GM23338 (cell line): ENCODE results near the gene EBF4. TPM values are rescaled to one million over a fixed set of nuclear protein-coding genes. Genes with fewer than 3 reads are reported as not detected.

Source experiments
- ATAC-seq: fragments of 200-7000 bp; cut with Tn5 transposase; 3 replicates; pipeline ENCODE4 v1.9.1; 2020
- DNase-seq: peaks from one replicate; pipeline ENCODE4 v3.0.0-alpha.2; 2015; ENCODE audit warnings: low spot score
- H2AFZ ChIP-seq: fragments of 200-600 bp; sonication (generic); 2 replicates; pipeline ENCODE4 v1.8.0; 2016; ENCODE audit warnings: antibody characterized with exemption, mild to moderate bottlenecking, moderate library complexity
- H3F3A ChIP-seq: fragments of 200-600 bp; sonication (generic); replicated peaks from 2 replicates; pipeline ENCODE4 v1.8.0; 2017; ENCODE audit warnings: antibody characterized with exemption, mixed run types, low read depth
- H3K27ac ChIP-seq: fragments of 200-600 bp; sonication (generic); 2 replicates; pipeline ENCODE4 v1.6.1; 2016; ENCODE audit warnings: low read depth
- H3K27me3 ChIP-seq: fragments of 200-600 bp; sonication (generic); 2 replicates; pipeline ENCODE4 v1.8.0; 2016; ENCODE audit warnings: mild to moderate bottlenecking, mixed run types, moderate library complexity; ENCODE audit not compliant: insufficient read depth
- H3K36me3 ChIP-seq: fragments of 200-600 bp; sonication (generic); 2 replicates; pipeline ENCODE4 v1.8.0; 2016; ENCODE audit warnings: mild to moderate bottlenecking; ENCODE audit not compliant: insufficient read depth
- H3K4me1 ChIP-seq: fragments of 200-600 bp; sonication (generic); 2 replicates; pipeline ENCODE4 v1.8.0; 2016; ENCODE audit warnings: mild to moderate bottlenecking, moderate library complexity; ENCODE audit not compliant: insufficient read depth
- H3K4me2 ChIP-seq: fragments of 200-600 bp; sonication (generic); 2 replicates; pipeline ENCODE4 v1.7.1; 2017; ENCODE audit warnings: mixed run types
- H3K4me3 ChIP-seq: fragments of 200-600 bp; sonication (generic); 2 replicates; pipeline ENCODE4 v1.6.1; 2016; ENCODE audit warnings: mixed run types
- H3K79me2 ChIP-seq: fragments of 200-600 bp; sonication (generic); replicated peaks from 2 replicates; pipeline ENCODE4 v1.8.0; 2017; ENCODE audit warnings: mild to moderate bottlenecking; ENCODE audit not compliant: insufficient read depth
- H3K9me2 ChIP-seq: fragments of 200-600 bp; sonication (generic); 2 replicates; pipeline ENCODE4 v1.8.0; 2017; ENCODE audit not compliant: insufficient read depth
- H4K20me1 ChIP-seq: fragments of 200-600 bp; sonication (generic); replicated peaks from 2 replicates; pipeline ENCODE4 v1.8.0; 2017; ENCODE audit warnings: mild to moderate bottlenecking; ENCODE audit not compliant: insufficient read depth
- H3K27ac Mint-ChIP-seq: 2 replicates; pipeline ENCODE4 v1.8.0; 2020; ENCODE audit warnings: inconsistent platforms, mild to moderate bottlenecking, moderate library complexity, mixed read lengths
- H3K27me3 Mint-ChIP-seq: 3 replicates; pipeline ENCODE4 v1.8.0; 2022; ENCODE audit warnings: low read depth, mild to moderate bottlenecking, moderate library complexity, mixed read lengths, inconsistent platforms; ENCODE audit not compliant: insufficient read depth, poor library complexity
- H3K36me3 Mint-ChIP-seq: 3 replicates; pipeline ENCODE4 v1.8.0; 2021; ENCODE audit warnings: low read depth, mild to moderate bottlenecking, inconsistent platforms, moderate library complexity, mixed read lengths
- H3K4me1 Mint-ChIP-seq: 3 replicates; pipeline ENCODE4 v1.8.0; 2020; ENCODE audit warnings: mild to moderate bottlenecking, inconsistent platforms, mixed read lengths
- H3K4me3 Mint-ChIP-seq: 3 replicates; pipeline ENCODE4 v1.8.0; 2021; ENCODE audit warnings: moderate library complexity, mild to moderate bottlenecking, inconsistent platforms, mixed read lengths
- H3K9me3 Mint-ChIP-seq: 3 replicates; pipeline ENCODE4 v1.8.0; 2020; ENCODE audit warnings: moderate library complexity, mild to moderate bottlenecking, inconsistent platforms, mixed read lengths
- CREB1 ChIP-seq: fragments of 250-450 bp; sonication (Bioruptor Pico); IDR thresholded peaks from 2 replicates; pipeline ENCODE4 v1.5.0; 2020; ENCODE audit warnings: low read depth, mild to moderate bottlenecking, moderate library complexity
- ETS1 ChIP-seq: IDR thresholded peaks from 2 replicates; pipeline ENCODE4 v1.6.1; 2016; ENCODE audit warnings: antibody characterized with exemption
- EZH2 ChIP-seq: fragments of 200-600 bp; sonication (generic); IDR thresholded peaks from one replicate; pipeline ENCODE4 v1.8.0; 2017; ENCODE audit warnings: antibody characterized with exemption, mild to moderate bottlenecking, low read depth; ENCODE audit not compliant: unreplicated experiment
- EZH2phosphoT487 ChIP-seq: fragments of 200-600 bp; sonication (generic); IDR thresholded peaks from one replicate; pipeline ENCODE4 v1.8.1; 2018; ENCODE audit warnings: antibody characterized with exemption; ENCODE audit not compliant: unreplicated experiment
- JUNB ChIP-seq: IDR thresholded peaks from one replicate; pipeline ENCODE4 v1.6.1; 2016; ENCODE audit warnings: antibody characterized with exemption; ENCODE audit not compliant: unreplicated experiment
- NANOG ChIP-seq: IDR thresholded peaks from 2 replicates; pipeline ENCODE4 v1.6.1; 2016; ENCODE audit warnings: antibody characterized with exemption, borderline replicate concordance
- POLR2AphosphoS5 ChIP-seq: IDR thresholded peaks from 2 replicates; pipeline ENCODE4 v1.6.1; 2016; ENCODE audit warnings: antibody characterized with exemption, low read depth
- STAT1 ChIP-seq: IDR thresholded peaks from one replicate; pipeline ENCODE4 v1.6.1; 2016; ENCODE audit warnings: antibody characterized with exemption; ENCODE audit not compliant: unreplicated experiment
- polyA plus RNA-seq: library from polyadenylated mRNA; unstranded; fragments of >200 nt; fragmentation: Nextera tagmentation; extraction: Ambion mirVana; gene quantifications from 2 replicates; pipeline ENCODE4 v1.2.1, GENCODE V29; 2016
- total RNA-seq: library from RNA; depleted of rRNA; stranded (reverse); fragments of >200 nt; shearing (Covaris generic); gene quantifications from 2 replicates; pipeline ENCODE4 v1.2.3, GENCODE V29; 2014
- TF ChIP-seq, protein P1 (sequence below): IDR thresholded peaks from one replicate; pipeline ENCODE4 v1.6.1; 2018; ENCODE audit warnings: antibody characterized with exemption; ENCODE audit not compliant: unreplicated experiment

EBF4 gene
- total and polyA plus RNA-seq, 2 experiments from 2014 or later: 0.66 to 1.6 TPM

DNA sequence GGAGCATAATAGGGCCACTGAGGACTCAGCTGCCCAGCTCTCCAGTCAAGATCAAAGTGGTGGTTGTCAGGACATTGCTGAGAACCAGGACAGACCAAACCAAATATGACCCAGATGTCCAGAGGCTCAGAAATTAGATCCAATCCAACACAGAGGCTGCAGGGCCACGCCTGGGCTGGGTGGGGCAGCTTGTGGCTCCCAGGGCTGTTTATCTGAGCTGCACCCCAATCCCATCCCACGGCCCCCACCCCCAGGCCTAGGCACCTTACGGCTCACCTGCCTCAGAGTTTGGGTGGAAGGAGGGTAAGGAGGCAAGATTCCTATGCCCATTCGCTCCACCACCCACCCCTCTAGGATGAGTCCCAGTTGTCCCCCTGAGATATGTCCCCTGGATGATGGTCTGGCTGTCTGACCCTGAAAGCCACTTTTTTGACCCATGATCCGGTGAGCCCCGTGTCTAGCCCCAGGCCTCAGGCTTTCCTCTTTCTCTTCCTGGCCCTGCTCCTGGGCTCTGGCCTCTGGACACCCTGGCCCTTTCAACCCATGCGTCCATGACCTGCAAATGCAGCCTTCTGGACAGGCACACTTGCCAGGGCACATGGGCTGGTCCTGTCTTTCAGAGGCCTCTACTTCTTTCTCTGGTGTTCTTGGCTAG, 67.8 kb downstream of the EBF4 start:
- H3F3A ChIP-seq: no peaks in the 10 kb centered on the region
- TF ChIP-seq ETS1: no peak
- no peak for TF ChIP-seq EZH2phosphoT487
- TF ChIP-seq, protein P1, sequence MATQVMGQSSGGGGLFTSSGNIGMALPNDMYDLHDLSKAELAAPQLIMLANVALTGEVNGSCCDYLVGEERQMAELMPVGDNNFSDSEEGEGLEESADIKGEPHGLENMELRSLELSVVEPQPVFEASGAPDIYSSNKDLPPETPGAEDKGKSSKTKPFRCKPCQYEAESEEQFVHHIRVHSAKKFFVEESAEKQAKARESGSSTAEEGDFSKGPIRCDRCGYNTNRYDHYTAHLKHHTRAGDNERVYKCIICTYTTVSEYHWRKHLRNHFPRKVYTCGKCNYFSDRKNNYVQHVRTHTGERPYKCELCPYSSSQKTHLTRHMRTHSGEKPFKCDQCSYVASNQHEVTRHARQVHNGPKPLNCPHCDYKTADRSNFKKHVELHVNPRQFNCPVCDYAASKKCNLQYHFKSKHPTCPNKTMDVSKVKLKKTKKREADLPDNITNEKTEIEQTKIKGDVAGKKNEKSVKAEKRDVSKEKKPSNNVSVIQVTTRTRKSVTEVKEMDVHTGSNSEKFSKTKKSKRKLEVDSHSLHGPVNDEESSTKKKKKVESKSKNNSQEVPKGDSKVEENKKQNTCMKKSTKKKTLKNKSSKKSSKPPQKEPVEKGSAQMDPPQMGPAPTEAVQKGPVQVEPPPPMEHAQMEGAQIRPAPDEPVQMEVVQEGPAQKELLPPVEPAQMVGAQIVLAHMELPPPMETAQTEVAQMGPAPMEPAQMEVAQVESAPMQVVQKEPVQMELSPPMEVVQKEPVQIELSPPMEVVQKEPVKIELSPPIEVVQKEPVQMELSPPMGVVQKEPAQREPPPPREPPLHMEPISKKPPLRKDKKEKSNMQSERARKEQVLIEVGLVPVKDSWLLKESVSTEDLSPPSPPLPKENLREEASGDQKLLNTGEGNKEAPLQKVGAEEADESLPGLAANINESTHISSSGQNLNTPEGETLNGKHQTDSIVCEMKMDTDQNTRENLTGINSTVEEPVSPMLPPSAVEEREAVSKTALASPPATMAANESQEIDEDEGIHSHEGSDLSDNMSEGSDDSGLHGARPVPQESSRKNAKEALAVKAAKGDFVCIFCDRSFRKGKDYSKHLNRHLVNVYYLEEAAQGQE: no peak
- TF ChIP-seq NANOG: no peak
- no peak for TF ChIP-seq CREB1
- TF ChIP-seq STAT1: no peak
- no peak for TF ChIP-seq EZH2
- no peak for TF ChIP-seq POLR2AphosphoS5
- H2AFZ ChIP-seq: peak overlapping the region; percentile 95
- no peaks in the 10 kb centered on the region for H3K27me3 ChIP-seq
- H3K36me3 Mint-ChIP-seq: no peaks in the 10 kb centered on the region
- no peak overlapping the region for H3K4me3 ChIP-seq
- H3K4me1 Mint-ChIP-seq: peaks cover 33% of the 10 kb centered on the region
- H4K20me1 ChIP-seq: no peaks in the 10 kb centered on the region
- no peaks in the 10 kb centered on the region for H3K9me3 Mint-ChIP-seq
- peak overlapping the region; percentile 51 for H3K4me2 ChIP-seq
- H3K27ac ChIP-seq: no peak overlapping the region
- ATAC-seq (no peak), DNase-seq (no peak)
- H3K27me3 Mint-ChIP-seq: peaks cover 6% of the 10 kb centered on the region
- H3K36me3 ChIP-seq: no peaks in the 10 kb centered on the region
- no peaks in the 10 kb centered on the region for H3K9me2 ChIP-seq
- no peaks in the 10 kb centered on the region for H3K79me2 ChIP-seq
- no peak overlapping the region for H3K4me3 Mint-ChIP-seq
- peaks cover 8% of the 10 kb centered on the region for H3K4me1 ChIP-seq
- no peak overlapping the region for H3K27ac Mint-ChIP-seq

- Histone ChIP-seq H3K4me2 (no peak overlapping the region), H3K4me3 (no peak overlapping the region), H3K9me2 (no peaks in the 10 kb centered on the region), H2AFZ (no peak overlapping the region), H3F3A (no peaks in the 10 kb centered on the region), H3K79me2 (no peaks in the 10 kb centered on the region), H3K27me3 (no peaks in the 10 kb centered on the region), H3K27ac (no peak overlapping the region), H4K20me1 (no peaks in the 10 kb centered on the region), H3K4me1 (peaks cover 8% of the 10 kb centered on the region), H3K36me3 (no peaks in the 10 kb centered on the region)
- TF ChIP-seq JUNB: no peak
- ATAC-seq (no peak), DNase-seq (no peak)
- H3K36me3 Mint-ChIP-seq: no peaks in the 10 kb centered on the region
- H3K27me3 Mint-ChIP-seq: peaks cover 6% of the 10 kb centered on the region
- H3K4me1 Mint-ChIP-seq: peaks cover 33% of the 10 kb centered on the region
- H3K9me3 Mint-ChIP-seq: no peaks in the 10 kb centered on the region
- no peak overlapping the region for H3K27ac Mint-ChIP-seq
- no peak overlapping the region for H3K4me3 Mint-ChIP-seq
Measured at GRCh38 chr20:2760952-2761305, 68.3 kb downstream of the EBF4 start.
